OCI-LY1 (cell line): Measurements from ENCODE around the gene TECTA.

Experiments used
- CTCF ChIP-seq: fragments of 200-600 bp; sonication (generic), shearing (Covaris generic); IDR thresholded peaks from 2 replicates; pipeline ENCODE4 v1.5.1; 2017; ENCODE audit warnings: mild to moderate bottlenecking, antibody characterized with exemption, low read length, moderate library complexity, mixed read lengths
- EZH2 ChIP-seq: fragments of 200-600 bp; sonication (generic), shearing (Covaris generic); IDR thresholded peaks from 2 replicates; pipeline ENCODE4 v1.8.0; 2017; ENCODE audit warnings: borderline replicate concordance, mixed run types, mild to moderate bottlenecking, antibody characterized with exemption, low read length, moderate library complexity, mixed read lengths

DNA sequence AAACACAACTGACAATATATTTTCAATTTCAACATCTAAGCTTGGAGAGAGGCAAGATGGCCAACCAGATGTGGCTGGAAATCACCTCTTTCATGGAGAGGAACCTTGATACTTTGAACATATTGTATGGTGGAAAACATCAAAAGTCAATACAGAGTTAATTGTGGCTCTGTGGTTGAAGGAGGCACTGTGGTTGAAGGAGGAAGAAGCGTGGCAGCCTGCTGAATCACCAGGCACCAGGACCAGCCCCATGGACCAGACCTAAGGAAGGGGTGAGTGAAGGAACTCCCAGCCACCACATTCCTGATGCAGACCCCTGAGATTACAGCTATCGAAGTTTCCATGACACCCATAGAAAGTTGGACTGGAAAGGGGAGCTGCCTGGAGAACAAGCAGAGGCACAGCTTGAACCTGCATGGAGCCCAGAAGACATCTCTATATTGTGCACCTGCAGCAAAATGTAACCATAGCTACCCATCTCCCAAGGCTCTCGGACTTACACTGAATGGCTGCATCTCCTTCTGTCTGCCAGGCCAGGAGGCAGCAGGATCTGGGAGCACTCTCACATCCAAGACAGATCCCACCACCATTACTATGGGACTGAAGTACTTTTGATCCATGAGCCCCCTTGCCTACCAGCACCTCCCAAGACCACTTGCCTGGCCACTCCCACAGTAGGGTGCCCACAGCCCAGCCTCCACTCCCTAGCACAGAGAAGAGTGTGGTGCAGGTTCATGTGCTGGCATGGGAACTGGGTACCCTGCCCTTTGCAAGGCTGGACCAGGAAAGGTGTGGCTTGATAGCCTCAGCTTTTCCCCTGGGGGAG, 111.7 kb downstream of the TECTA start:
- TF ChIP-seq EZH2 (no peak), CTCF (no peak)
